ENCODE data around the gene FNDC11.
"Not testable (repeated sequence)": the region's sequence is repeated elsewhere in the genome, so short reads cannot be mapped to it uniquely, and the experiment has no call there.

The FNDC11 gene

DNA sequence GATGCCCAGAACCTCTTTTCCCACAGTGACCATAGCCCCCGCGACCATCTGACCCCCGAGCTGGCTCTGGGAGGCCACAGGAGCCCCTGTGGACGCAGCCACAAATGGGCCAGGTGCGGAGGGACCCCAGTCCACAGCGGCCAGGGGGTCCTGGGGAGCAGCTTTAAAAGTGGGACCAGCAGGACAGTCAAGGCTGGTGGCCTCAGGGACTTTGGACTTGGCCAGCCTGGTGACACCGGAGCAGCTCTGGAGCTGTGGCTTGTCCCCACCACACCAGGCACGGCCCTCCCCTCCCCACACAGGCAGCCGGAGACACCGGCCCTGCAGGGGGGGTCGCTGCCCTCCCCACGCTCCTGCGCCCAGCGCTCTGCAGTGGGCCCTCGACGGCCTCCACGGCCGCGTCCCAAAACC, 3.5 kb downstream of the FNDC11 start:
- Mint-ChIP-seq H3K36me3 (ENCODE audit: low read depth) (peaks cover 3% of the 10 kb centered on the region), H3K9me3 (no peaks in the 10 kb centered on the region), H3K27me3 (ENCODE audit: low read depth) (peaks cover 9% of the 10 kb centered on the region), H3K4me3 (no peak overlapping the region), H3K4me1 (no peaks in the 10 kb centered on the region), H3K27ac (no peak overlapping the region)
- no peak for TF ChIP-seq CTCF (IDR thresholded peaks at IDR 0.05; ENCODE audit: unreplicated experiment in 3 of 3)

DNA sequence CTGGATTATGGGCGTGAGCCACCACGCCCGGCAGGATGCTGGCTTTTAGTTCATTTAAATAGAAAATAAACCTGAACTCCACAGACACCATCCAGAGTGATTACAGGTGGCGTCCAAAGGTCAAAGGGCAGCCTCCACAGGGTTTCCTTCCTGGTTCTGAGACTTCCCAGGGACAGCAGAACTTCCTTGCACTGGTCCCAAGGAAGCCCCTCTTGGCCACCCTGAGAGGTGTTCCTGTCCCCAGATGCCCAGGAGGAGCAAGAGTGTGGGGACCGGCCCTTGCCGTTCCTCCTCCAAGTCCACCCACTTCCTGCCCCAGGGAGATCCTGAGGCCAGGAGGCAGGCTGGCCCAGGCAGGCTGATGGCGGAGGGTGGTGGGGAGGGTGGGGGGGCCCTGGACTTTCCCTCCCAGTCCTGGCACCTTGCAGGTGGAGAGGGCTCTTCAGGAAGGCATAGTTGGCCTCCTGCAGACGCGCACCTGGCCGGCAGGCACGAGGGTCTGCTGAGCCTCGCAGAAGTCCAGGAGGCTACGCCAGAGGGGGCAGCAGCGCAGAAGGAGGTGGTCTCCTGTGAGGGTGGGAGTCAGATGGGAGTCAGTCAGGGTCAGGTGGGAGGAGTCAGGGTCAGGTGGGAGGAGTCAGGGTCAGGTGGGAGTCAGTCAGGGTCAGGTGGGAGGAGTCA, 5.0 kb downstream of the FNDC11 start:
- Mint-ChIP-seq H3K9me3 (no peaks in the 10 kb centered on the region), H3K4me3 (no peak overlapping the region), H3K36me3 (ENCODE audit: low read depth) (peaks cover 3% of the 10 kb centered on the region), H3K4me1 (no peaks in the 10 kb centered on the region), H3K27ac (no peak overlapping the region), H3K27me3 (ENCODE audit: low read depth) (peaks cover 5% of the 10 kb centered on the region)
- TF ChIP-seq CTCF (IDR thresholded peaks at IDR 0.05; ENCODE audit: unreplicated experiment in 3 of 3): no peak

DNA sequence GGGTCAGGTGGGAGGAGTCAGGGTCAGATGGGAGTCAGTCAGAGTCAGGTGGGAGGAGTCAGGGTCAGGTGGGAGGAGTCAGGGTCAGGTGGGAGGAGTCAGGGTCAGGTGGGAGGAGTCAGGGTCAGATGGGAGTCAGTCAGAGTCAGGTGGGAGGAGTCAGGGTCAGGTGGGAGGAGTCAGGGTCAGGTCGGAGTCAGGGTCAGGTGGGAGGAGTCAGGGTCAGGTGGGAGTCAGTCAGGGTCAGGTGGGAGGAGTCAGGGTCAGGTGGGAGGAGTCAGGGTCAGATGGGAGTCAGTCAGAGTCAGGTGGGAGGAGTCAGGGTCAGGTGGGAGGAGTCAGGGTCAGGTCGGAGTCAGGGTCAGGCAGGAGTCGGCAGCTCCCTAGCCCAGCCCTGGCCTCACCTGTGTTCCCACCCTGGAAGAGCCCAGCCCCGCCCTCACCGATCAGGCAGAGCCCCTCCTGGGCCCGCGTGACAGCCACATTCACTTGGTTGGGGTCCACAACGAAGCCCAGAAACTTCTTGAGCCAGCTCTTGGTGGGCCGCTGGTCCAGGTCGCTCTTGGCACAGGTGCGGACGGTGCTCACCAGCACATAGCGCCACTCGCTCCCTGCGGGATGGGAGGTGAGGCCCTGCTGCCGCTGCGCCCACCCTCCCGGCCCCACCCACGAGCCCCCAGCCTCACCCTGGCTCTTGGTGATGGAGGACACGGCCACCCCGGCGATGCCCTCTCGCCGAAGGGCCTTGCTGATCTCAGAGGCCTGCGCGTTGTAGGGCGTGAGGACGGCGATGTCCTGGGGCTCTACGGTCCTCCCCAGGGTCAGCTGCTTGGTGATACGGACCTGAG, 5.8 kb downstream of the FNDC11 start:
- not testable (repeated sequence) for H3K4me1 Mint-ChIP-seq; H3K27ac Mint-ChIP-seq; H3K4me3 Mint-ChIP-seq; H3K9me3 Mint-ChIP-seq; H3K27me3 Mint-ChIP-seq (ENCODE audit: low read depth); H3K36me3 Mint-ChIP-seq (ENCODE audit: low read depth)

- TF ChIP-seq CTCF (IDR thresholded peaks at IDR 0.05; ENCODE audit: unreplicated experiment in 3 of 3): no peak
- no peak overlapping the region for H3K4me3 Mint-ChIP-seq
- no peaks in the 10 kb centered on the region for H3K4me1 Mint-ChIP-seq
- peaks cover 5% of the 10 kb centered on the region for H3K27me3 Mint-ChIP-seq (ENCODE audit: low read depth)
- H3K9me3 Mint-ChIP-seq: no peaks in the 10 kb centered on the region
- H3K36me3 Mint-ChIP-seq (ENCODE audit: low read depth): peaks cover 3% of the 10 kb centered on the region
- no peak overlapping the region for H3K27ac Mint-ChIP-seq
These were observed 6.4 kb downstream of the FNDC11 start for GRCh38 chr20:63560333-63560805.

DNA sequence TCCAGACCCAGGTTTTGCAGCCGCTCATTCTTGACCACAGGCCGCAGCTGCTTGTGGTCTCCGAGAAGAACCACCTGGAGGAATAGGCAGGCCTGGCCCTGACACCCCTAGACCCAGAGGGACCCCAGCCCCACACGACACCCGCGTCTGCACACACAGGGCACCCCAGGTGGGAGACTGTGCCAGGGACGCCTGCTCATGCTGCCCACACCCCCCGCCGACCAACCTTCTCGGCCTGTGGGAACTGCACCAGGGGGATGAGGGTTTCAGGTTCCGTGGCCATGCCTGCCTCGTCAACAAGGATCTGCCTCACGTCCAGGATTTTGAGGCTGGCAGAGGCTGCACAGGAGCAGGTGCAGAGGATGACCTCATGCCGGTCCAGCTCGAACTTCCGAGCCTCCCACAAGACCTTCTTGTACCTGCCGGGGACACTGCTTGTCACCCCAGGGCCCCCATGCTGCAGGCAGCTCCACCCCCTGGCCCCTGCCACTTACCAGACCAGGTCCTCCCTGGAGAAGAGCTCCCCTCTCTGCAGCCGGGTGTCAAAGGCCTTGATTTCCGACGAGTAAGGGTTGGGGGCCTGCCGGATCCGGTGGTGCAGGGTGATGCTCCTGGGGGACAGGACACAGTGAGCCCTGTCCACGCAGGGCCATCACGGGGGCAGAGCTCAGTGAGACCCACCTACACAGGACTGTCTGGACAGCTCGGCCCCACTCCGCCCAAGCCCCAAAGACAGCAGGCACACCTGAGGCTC, 7.1 kb downstream of the FNDC11 start:
- H3K9me3 Mint-ChIP-seq: no peaks in the 10 kb centered on the region
- H3K36me3 Mint-ChIP-seq (ENCODE audit: low read depth): peaks cover 3% of the 10 kb centered on the region
- H3K4me1 Mint-ChIP-seq: no peaks in the 10 kb centered on the region
- H3K27ac Mint-ChIP-seq: no peak overlapping the region
- H3K27me3 Mint-ChIP-seq (ENCODE audit: low read depth): peaks cover 5% of the 10 kb centered on the region
- no peak overlapping the region for H3K4me3 Mint-ChIP-seq
- no peak for TF ChIP-seq CTCF (IDR thresholded peaks at IDR 0.05; ENCODE audit: unreplicated experiment in 3 of 3)

Measured in nephron (organoid).